ENCODE measurements around the gene CCDC88A. TPM values are rescaled to one million over a fixed set of nuclear protein-coding genes. Genes with fewer than 3 reads are reported as not detected.
"Not testable (repeated sequence)": the region's sequence is repeated elsewhere in the genome, so short reads cannot be mapped to it uniquely, and the experiment has no call there.

The CCDC88A gene, protein sequence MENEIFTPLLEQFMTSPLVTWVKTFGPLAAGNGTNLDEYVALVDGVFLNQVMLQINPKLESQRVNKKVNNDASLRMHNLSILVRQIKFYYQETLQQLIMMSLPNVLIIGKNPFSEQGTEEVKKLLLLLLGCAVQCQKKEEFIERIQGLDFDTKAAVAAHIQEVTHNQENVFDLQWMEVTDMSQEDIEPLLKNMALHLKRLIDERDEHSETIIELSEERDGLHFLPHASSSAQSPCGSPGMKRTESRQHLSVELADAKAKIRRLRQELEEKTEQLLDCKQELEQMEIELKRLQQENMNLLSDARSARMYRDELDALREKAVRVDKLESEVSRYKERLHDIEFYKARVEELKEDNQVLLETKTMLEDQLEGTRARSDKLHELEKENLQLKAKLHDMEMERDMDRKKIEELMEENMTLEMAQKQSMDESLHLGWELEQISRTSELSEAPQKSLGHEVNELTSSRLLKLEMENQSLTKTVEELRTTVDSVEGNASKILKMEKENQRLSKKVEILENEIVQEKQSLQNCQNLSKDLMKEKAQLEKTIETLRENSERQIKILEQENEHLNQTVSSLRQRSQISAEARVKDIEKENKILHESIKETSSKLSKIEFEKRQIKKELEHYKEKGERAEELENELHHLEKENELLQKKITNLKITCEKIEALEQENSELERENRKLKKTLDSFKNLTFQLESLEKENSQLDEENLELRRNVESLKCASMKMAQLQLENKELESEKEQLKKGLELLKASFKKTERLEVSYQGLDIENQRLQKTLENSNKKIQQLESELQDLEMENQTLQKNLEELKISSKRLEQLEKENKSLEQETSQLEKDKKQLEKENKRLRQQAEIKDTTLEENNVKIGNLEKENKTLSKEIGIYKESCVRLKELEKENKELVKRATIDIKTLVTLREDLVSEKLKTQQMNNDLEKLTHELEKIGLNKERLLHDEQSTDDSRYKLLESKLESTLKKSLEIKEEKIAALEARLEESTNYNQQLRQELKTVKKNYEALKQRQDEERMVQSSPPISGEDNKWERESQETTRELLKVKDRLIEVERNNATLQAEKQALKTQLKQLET (N-terminal part only)
- 99.2 and 134 TPM in 2 replicates for total RNA-seq (2014; rRNA removed; shearing (Covaris generic))

GRCh38 chr2:55419679-55420438 lies at the start of gene CCDC88A:
Gene CCDC88A, minus strand, starts transcription at chr2:55419856. Its CDS starts 777 bp downstream, at chr2:55419079.
- peaks cover 3% of the 10 kb centered on the region for H3K36me3 ChIP-seq
- peaks cover 17% of the 10 kb centered on the region for H3K4me1 ChIP-seq
- no peaks in the 10 kb centered on the region for H3K27me3 ChIP-seq
- peak within 1 kb of the TSS; percentile 90 for H3K4me3 ChIP-seq
- no peaks in the 10 kb centered on the region for H3K9me3 ChIP-seq (replicated peaks)
- peak within 1 kb of the TSS; percentile 75 for H3K27ac ChIP-seq
- DNase-seq, result peak; percentile 99

GRCh38 chr2:55461679-55462078 lies 42.0 kb upstream of the CCDC88A start:
- no peak overlapping the region for H3K27ac ChIP-seq
- H3K9me3 ChIP-seq (replicated peaks), result peaks cover 4% of the 10 kb centered on the region
- no peak for DNase-seq
- no peak overlapping the region for H3K4me3 ChIP-seq
- H3K36me3 ChIP-seq, result no peaks in the 10 kb centered on the region
- no peaks in the 10 kb centered on the region for H3K27me3 ChIP-seq
- H3K4me1 ChIP-seq, result no peaks in the 10 kb centered on the region

DNA sequence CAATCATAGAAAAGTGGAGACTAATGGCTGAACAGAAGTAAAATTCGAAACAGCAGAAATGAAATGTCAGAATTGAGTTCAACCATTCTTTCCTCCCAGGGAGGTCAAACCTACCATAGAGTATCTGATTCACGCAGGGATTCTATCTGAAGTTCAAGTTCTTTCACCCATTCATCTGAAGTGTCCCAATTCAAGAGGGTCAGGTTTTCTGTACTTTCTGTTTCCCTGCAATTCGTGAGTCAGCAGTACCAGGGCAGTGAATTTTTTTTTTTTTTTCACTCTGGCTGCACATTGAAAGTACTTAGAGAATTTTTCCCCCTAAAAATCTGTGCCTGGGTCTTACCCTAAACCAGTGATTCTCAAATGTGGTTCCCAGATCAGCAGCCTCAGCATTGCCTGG lies 40.9 kb upstream of the CCDC88A start:
- Histone ChIP-seq H3K9me3 (replicated peaks) (peaks cover 3% of the 10 kb centered on the region), H3K4me1 (no peaks in the 10 kb centered on the region), H3K27me3 (no peaks in the 10 kb centered on the region), H3K36me3 (no peaks in the 10 kb centered on the region), H3K27ac (no peak overlapping the region), H3K4me3 (no peak overlapping the region)
- DNase-seq, result no peak

GRCh38 chr2:55459714-55460274 lies 40.1 kb upstream of the CCDC88A start:
- no peak overlapping the region for H3K4me3 ChIP-seq
- no peaks in the 10 kb centered on the region for H3K36me3 ChIP-seq
- DNase-seq, result no peak
- H3K27ac ChIP-seq, result no peak overlapping the region
- H3K27me3 ChIP-seq, result no peaks in the 10 kb centered on the region
- no peaks in the 10 kb centered on the region for H3K4me1 ChIP-seq
- peaks cover 3% of the 10 kb centered on the region for H3K9me3 ChIP-seq (replicated peaks)

- Histone ChIP-seq H3K27ac (no peak overlapping the region), H3K4me3 (no peak overlapping the region), H3K4me1 (no peaks in the 10 kb centered on the region), H3K9me3 (replicated peaks) (peaks cover 3% of the 10 kb centered on the region; the same call in 1 of the 2 replicates), H3K36me3 (no peaks in the 10 kb centered on the region), H3K27me3 (no peaks in the 10 kb centered on the region)
- no peak for DNase-seq
These were observed 39.6 kb upstream of the CCDC88A start for GRCh38 chr2:55459279-55459678.

DNA sequence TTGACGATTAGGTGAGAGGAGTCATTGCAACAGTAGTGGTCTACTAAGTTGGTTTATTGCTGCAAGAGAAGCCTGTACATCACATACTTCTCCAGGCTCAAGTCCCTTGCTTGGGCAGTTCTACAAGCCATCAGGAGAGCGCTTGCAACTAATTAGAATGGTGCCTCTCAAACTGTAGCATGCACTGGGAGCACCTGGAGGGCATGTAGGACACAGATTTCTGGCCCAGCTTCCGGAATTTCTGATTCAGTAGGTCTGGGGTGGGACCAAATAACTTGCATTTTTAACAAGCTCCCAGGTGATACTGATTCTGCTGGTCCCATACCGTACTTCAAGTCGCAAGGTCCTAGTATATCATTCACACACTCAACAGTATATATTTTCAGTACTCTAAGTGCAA lies 34.5 kb upstream of the CCDC88A start:
- H3K27ac ChIP-seq, result no peak overlapping the region
- DNase-seq, result no peak
- no peak overlapping the region for H3K4me3 ChIP-seq
- no peaks in the 10 kb centered on the region for H3K9me3 ChIP-seq (replicated peaks)
- H3K36me3 ChIP-seq, result no peaks in the 10 kb centered on the region
- no peaks in the 10 kb centered on the region for H3K4me1 ChIP-seq
- H3K27me3 ChIP-seq, result no peaks in the 10 kb centered on the region

GRCh38 chr2:55452879-55453278 lies 33.2 kb upstream of the CCDC88A start:
- Histone ChIP-seq H3K27ac (no peak overlapping the region), H3K4me3 (no peak overlapping the region), H3K9me3 (replicated peaks) (no peaks in the 10 kb centered on the region), H3K27me3 (no peaks in the 10 kb centered on the region), H3K36me3 (no peaks in the 10 kb centered on the region), H3K4me1 (no peaks in the 10 kb centered on the region)
- no peak for DNase-seq

- Histone ChIP-seq H3K27me3 (no peaks in the 10 kb centered on the region), H3K27ac (no peak overlapping the region), H3K4me3 (no peak overlapping the region), H3K36me3 (no peaks in the 10 kb centered on the region), H3K4me1 (no peaks in the 10 kb centered on the region), H3K9me3 (replicated peaks) (0 out of 2 replicates have a peak, but pooled peaks cover 4% of the 10 kb centered on the region)
- no peak for DNase-seq
These were observed 32.0 kb upstream of the CCDC88A start for GRCh38 chr2:55451699-55452098.

- not testable (repeated sequence) for H3K4me1 ChIP-seq, H3K27ac ChIP-seq
These were observed 30.4 kb upstream of the CCDC88A start for GRCh38 chr2:55450014-55450413.

DNA sequence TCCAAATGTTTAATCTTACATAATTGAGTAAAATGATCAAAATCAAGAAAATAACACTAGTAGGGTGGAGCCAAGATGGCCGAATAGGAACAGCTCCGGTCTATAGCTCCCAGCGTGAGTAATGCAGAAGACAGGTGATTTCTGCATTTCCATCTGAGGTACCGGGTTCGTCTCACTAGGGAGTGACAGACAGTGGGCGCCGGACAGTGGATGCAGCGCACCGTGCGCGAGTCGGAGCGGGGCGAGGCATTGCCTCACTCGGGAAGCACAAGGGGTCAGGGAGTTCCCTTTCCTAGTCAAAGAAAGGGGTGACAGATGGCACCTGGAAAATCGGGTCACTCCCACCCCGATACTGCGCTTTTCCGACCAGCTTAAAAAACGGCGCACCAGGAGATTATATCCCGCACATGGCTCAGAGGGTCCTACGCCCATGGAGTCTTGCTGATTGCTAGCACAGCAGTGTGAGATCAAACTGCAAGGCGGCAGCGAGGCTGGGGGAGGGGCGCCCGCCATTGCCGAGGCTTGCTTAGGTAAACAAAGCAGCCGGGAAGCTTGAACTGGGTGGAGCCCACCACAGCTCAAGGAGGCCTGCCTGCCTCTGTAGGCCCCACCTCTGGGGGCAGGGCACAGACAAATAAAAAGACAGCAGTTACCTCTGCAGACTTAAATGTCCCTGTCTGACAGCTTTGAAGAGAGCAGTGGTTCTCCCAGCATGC lies 22.5 kb upstream of the CCDC88A start:
- H3K27ac ChIP-seq; H3K36me3 ChIP-seq; H3K27me3 ChIP-seq; H3K4me1 ChIP-seq; DNase-seq; H3K4me3 ChIP-seq; H3K9me3 ChIP-seq (replicated peaks): not testable (repeated sequence)

More at GRCh38 chr2:55450014-55450413, 30.4 kb upstream of the CCDC88A start:
- DNase-seq; H3K9me3 ChIP-seq (replicated peaks); H3K27me3 ChIP-seq; H3K4me3 ChIP-seq; H3K36me3 ChIP-seq: not testable (repeated sequence)

GRCh38 chr2:55441280-55441892 lies 21.7 kb upstream of the CCDC88A start:
- H3K9me3 ChIP-seq (replicated peaks), result 0 out of 2 replicates have a peak, but pooled peaks cover 3% of the 10 kb centered on the region
- H3K4me3 ChIP-seq, result no peak overlapping the region
- H3K36me3 ChIP-seq, result no peaks in the 10 kb centered on the region
- H3K27me3 ChIP-seq, result no peaks in the 10 kb centered on the region
- no peak overlapping the region for H3K27ac ChIP-seq
- DNase-seq, result no peak
- H3K4me1 ChIP-seq, result no peaks in the 10 kb centered on the region

- DNase-seq, result no peak
- Histone ChIP-seq H3K27ac (no peak overlapping the region), H3K36me3 (no peaks in the 10 kb centered on the region), H3K27me3 (no peaks in the 10 kb centered on the region), H3K9me3 (replicated peaks) (0 out of 2 replicates have a peak, but pooled peaks cover 3% of the 10 kb centered on the region), H3K4me3 (no peak overlapping the region), H3K4me1 (no peaks in the 10 kb centered on the region)
These were observed 19.4 kb upstream of the CCDC88A start for GRCh38 chr2:55439101-55439397.

DNA sequence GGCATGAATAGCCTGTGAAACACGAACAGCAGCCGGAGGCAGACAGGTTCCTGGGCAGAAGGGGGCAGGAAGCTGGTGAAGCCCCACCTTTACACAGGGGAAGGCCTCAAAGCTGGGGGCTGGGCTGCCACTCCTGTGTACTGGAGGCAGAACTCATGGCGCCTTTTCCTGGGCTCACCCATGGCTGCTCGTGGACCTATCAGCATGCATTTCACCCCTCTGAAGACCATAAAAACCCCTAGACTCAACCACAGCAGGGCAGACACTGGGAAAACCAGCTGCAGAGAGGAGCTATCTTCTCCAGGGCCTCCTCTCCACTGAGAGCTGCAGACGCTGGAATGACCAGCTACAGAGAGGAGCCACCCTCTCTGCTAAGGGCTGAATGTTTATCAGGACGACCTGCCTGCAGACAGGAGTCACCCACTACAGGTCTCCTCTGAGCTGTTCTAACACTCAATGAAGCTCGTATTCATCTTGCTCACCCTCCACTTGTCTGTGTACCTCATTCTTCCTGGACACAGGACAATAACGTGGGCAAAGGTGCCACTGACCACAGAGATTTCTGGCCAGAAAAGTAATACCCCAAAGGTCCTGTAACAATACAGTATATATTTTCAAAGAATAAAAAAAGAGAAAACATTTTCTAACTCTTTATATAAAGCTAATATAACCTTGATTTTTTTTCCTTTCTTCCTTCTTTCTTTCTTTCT lies 18.9 kb upstream of the CCDC88A start:
- DNase-seq, result no peak
- Histone ChIP-seq H3K4me3 (no peak overlapping the region), H3K36me3 (no peaks in the 10 kb centered on the region), H3K9me3 (replicated peaks) (0 out of 2 replicates have a peak, but pooled peaks cover 3% of the 10 kb centered on the region), H3K27ac (no peak overlapping the region), H3K27me3 (no peaks in the 10 kb centered on the region), H3K4me1 (no peaks in the 10 kb centered on the region)

Measured in SJCRH30 (cell line).